ENCODE measurements around the gene PRPF40A. TPM values are rescaled to one million over a fixed set of nuclear protein-coding genes. Genes with fewer than 3 reads are reported as not detected.

The PRPF40A gene
- total and polyA plus RNA-seq, 2 of the 13 experiments (the other 11 are each of a cell fraction or from before 2014, with no cell fraction given) = 146 to 207 TPM

- TF ChIP-seq HINFP (CRISPR knock-in tag; IDR thresholded peaks at IDR 0.05; ENCODE audit: low read depth) (peak; percentile 61; the same call in 1 of the 2 replicates), PHF8 (CRISPR knock-in tag; IDR thresholded peaks at IDR 0.05) (peak; percentile 94), NR2F1 (CRISPR knock-in tag; IDR thresholded peaks at IDR 0.05) (peak in 1 of 2 experiments; percentile 41; a peak in 2 of 4 replicates), SNAPC2 (CRISPR knock-in tag; IDR thresholded peaks at IDR 0.05) (peak; percentile 92), ZKSCAN5 (CRISPR knock-in tag; IDR thresholded peaks at IDR 0.05) (no peak), ZNF121 (CRISPR knock-in tag; IDR thresholded peaks at IDR 0.05) (0 out of 2 replicates have a peak, but pooled peaks have one; percentile 16), ZNF282 (IDR thresholded peaks at IDR 0.05; ENCODE audit: partially characterized antibody) (no peak), ZSCAN25 (CRISPR knock-in tag; IDR thresholded peaks at IDR 0.05) (0 out of 2 replicates have a peak, but pooled peaks have one; percentile 6), ZSCAN22 (CRISPR knock-in tag; IDR thresholded peaks at IDR 0.05) (no peak; the same call in 1 of the 2 replicates), TEAD2 (CRISPR knock-in tag; IDR thresholded peaks at IDR 0.05) (0 out of 2 replicates have a peak, but pooled peaks have one; percentile 21), KAT2B (IDR thresholded peaks at IDR 0.05; ENCODE audit: borderline replicate concordance, low read depth, low read length) (no peak), MTA3 (CRISPR knock-in tag; IDR thresholded peaks at IDR 0.05) (no peak), ATAD3A (CRISPR knock-in tag; IDR thresholded peaks at IDR 0.05) (no peak; the same call in 1 of the 2 replicates), MTF2 (CRISPR knock-in tag; IDR thresholded peaks at IDR 0.05; ENCODE audit: borderline replicate concordance) (peak; percentile 88), ZNF546 (CRISPR knock-in tag; conservative IDR thresholded peaks at IDR 0.05) (no peak), ISX (CRISPR knock-in tag; conservative IDR thresholded peaks at IDR 0.05) (0 out of 2 replicates have a peak, but pooled peaks have one; percentile 26), TEAD3 (CRISPR knock-in tag; optimal IDR thresholded peaks at IDR 0.05; ENCODE audit: borderline replicate concordance) (peak; percentile 3), ZNF138 (CRISPR knock-in tag; IDR thresholded peaks at IDR 0.05; ENCODE audit: low read depth) (peak; percentile 22; the same call in 1 of the 2 replicates), SPEN (CRISPR knock-in tag; IDR thresholded peaks at IDR 0.05; ENCODE audit: low read depth) (peak; percentile 68; the same call in 1 of the 2 replicates), SP1 (IDR thresholded peaks at IDR 0.05) (no peak; the same call in 1 of the 2 replicates), SP1 (CRISPR knock-in tag; IDR thresholded peaks at IDR 0.05) (peak; percentile 77)
- TF ChIP-seq, protein P1, sequence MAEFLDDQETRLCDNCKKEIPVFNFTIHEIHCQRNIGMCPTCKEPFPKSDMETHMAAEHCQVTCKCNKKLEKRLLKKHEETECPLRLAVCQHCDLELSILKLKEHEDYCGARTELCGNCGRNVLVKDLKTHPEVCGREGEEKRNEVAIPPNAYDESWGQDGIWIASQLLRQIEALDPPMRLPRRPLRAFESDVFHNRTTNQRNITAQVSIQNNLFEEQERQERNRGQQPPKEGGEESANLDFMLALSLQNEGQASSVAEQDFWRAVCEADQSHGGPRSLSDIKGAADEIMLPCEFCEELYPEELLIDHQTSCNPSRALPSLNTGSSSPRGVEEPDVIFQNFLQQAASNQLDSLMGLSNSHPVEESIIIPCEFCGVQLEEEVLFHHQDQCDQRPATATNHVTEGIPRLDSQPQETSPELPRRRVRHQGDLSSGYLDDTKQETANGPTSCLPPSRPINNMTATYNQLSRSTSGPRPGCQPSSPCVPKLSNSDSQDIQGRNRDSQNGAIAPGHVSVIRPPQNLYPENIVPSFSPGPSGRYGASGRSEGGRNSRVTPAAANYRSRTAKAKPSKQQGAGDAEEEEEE (CRISPR knock-in tag; IDR thresholded peaks at IDR 0.05; ENCODE audit: borderline replicate concordance) = peak; percentile 66; the same call in 1 of the 2 replicates
- TF ChIP-seq, protein P2, sequence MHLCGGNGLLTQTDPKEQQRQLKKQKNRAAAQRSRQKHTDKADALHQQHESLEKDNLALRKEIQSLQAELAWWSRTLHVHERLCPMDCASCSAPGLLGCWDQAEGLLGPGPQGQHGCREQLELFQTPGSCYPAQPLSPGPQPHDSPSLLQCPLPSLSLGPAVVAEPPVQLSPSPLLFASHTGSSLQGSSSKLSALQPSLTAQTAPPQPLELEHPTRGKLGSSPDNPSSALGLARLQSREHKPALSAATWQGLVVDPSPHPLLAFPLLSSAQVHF (CRISPR knock-in tag; IDR thresholded peaks at IDR 0.05) = peak; percentile 88
- TF ChIP-seq, protein P3, sequence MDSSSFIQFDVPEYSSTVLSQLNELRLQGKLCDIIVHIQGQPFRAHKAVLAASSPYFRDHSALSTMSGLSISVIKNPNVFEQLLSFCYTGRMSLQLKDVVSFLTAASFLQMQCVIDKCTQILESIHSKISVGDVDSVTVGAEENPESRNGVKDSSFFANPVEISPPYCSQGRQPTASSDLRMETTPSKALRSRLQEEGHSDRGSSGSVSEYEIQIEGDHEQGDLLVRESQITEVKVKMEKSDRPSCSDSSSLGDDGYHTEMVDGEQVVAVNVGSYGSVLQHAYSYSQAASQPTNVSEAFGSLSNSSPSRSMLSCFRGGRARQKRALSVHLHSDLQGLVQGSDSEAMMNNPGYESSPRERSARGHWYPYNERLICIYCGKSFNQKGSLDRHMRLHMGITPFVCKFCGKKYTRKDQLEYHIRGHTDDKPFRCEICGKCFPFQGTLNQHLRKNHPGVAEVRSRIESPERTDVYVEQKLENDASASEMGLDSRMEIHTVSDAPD (CRISPR knock-in tag; IDR thresholded peaks at IDR 0.05) = peak; percentile 84
Observed at GRCh38 chr2:152718076-152718908, 1.0 kb upstream of the PRPF40A start, which contains the start of gene ARL6IP6 (continued).

Data from HepG2 (cell line).